ENCODE data around the gene DEK.
"Not testable (repeated sequence)": the region's sequence is repeated elsewhere in the genome, so short reads cannot be mapped to it uniquely, and the experiment has no call there.

DEK gene

DNA sequence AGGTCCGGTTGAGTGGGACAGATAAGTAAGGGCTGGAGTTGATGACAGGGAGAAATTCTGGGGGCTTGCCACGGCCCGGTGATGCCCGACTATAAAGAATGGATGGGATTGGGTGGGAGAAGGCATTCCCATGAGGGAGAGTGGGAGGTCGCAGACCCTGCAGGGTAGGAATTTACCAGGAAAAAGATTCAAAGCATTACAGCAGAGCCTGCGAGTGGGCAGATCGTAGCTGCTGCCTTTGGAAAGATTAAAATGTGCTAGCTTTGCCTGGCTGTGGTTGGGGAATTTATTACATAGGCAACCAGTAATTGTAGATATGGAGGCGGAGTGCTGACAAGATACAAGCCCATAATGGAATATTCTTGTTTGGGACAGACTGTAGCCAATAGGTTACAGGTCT, 59.6 kb downstream of the DEK start:
- no peak for DNase-seq (ENCODE audit: low read depth in 2 of 2)

- no peak for DNase-seq (ENCODE audit: low read depth in 2 of 2)
These were observed 60.5 kb downstream of the DEK start for GRCh38 chr6:18203786-18204185.

- DNase-seq (ENCODE audit: low read depth in 2 of 2): no peak
These were observed 72.3 kb downstream of the DEK start for GRCh38 chr6:18192026-18192425.

DNA sequence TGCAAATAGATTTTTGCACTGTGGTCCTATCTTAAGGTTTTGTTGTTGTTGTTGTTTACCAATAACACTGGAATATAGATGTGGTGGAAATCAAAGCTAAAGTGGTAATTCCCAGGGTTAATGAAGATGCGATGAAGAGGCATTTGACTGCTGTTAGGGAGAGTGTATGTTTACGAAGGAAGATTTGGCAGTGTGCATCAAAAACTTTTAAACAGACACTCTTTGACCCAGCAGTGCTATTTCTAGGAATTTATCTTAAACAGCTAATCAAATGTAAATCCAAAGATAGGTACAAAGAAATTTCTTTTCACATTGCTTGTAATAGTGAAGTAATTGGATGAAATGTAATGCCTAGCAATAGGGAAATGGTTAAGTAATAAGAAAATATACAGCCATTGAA, 75.1 kb downstream of the DEK start:
- no peak for DNase-seq (ENCODE audit: low read depth in 2 of 2)

GRCh38 chr6:18187701-18188100, 76.6 kb downstream of the DEK start:
- DNase-seq (ENCODE audit: low read depth in 2 of 2): no peak

DNA sequence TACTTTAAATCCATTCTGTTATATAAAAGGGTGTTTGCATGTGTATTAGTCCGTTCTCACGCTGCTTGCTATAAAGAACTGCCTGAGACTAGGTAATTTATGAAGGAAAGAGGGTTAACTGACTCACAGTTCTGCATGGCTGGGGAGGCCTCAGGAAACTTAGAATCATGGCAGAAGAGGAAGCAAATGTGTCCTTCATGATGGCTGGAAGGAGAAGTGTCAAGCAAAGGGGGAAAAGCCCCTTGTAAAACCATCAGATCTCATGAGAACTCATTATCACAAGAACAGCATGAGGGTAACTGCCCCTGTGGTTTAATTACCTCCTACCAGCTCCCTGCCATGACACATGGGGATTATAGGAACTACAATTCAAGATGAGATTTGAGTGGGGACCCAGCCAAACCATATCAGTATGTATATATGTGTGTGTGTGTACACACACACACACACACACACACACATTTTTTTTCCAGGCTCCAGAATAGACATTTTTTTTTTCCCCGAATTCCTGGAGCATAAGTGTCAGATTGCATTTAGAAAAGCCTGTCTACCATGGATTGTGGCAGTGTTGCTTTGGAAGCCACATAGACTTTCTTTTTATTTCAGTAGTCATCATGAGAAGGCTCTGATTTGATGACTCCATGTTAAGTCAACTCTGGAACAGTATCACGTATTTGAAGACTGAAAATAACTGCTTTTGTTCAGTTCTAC, 77.6 kb downstream of the DEK start:
- DNase-seq (ENCODE audit: low read depth in 2 of 2): no peak

- no peak for DNase-seq (ENCODE audit: low read depth in 2 of 2)
These were observed 78.3 kb downstream of the DEK start for GRCh38 chr6:18186033-18186432.

DNA sequence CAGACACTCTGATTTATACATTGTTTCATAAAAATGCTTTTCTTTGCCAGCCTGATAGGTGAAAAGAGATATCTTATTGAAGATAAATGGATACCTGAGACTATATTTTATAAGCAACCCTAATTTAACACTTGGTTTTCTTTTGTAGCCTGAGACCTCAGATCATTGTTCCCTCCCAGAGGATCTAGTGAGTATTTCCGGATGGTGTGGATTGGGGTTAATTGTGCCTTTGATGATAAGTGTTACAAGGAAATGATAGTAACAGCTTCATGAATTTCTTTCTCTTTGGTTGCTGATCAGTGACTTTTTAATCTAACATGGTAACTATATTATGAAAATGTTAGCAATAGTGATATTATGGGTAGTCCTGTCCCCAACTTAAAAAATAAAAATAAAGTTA, 78.7 kb downstream of the DEK start:
- no peak for DNase-seq (ENCODE audit: low read depth in 2 of 2)

- no peak for DNase-seq (ENCODE audit: low read depth in 2 of 2)
These were observed 80.6 kb downstream of the DEK start for GRCh38 chr6:18183766-18184165.

- no peak for DNase-seq (ENCODE audit: low read depth in 2 of 2)
These were observed 81.8 kb downstream of the DEK start for GRCh38 chr6:18182568-18182967.

- no peak for DNase-seq (ENCODE audit: low read depth in 2 of 2)
These were observed 84.5 kb downstream of the DEK start for GRCh38 chr6:18179770-18180356.

- no peak for DNase-seq (ENCODE audit: low read depth in 2 of 2)
These were observed 85.2 kb downstream of the DEK start for GRCh38 chr6:18178960-18179615.

DNA sequence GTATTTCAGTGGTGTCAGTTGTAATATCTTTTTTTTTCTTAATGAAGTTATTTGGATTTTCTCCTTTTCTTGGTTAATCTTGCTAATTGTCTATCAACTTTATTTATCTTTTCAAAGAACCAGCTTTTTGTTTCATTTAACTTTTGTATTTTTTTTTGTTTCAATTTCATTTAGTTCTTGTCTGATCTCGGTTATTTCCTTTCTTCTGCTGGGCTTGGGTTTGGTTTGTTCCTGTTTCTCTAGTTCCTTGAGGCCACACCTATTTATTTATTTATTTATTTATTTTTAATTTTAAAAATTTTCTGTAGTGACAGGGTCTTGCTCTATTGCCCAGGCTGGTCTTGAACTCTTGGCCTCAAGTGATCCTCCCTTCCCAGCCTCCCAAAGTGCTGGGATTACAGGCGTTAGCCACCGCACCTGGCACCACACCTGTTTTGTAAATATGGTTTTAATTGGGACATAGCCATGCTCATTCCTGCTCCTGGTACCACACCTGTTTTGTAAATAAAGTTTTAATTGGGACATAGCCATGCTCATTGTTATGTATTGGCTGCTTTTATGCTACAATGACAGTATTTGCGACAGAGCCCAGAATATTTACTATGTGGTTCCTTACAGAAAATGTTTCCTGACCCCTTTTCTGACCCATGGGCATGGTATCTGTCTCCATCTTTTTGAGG, 86.9 kb downstream of the DEK start:
- no peak for DNase-seq (ENCODE audit: low read depth in 2 of 2)

GRCh38 chr6:18176198-18176597, 88.1 kb downstream of the DEK start:
- not testable (repeated sequence) for DNase-seq (ENCODE audit: low read depth in 2 of 2)

All from activated CD4-positive, alpha-beta T cell treated with anti-CD3 and anti-CD28 coated beads for 24 hours (primary cell).